GM18507 (cell line): ENCODE data around the gene GLIS1.

Source experiments
- DNase-seq: peaks from one replicate; pipeline ENCODE4 v3.0.0; 2011; ENCODE audit warnings: low read depth; ENCODE audit not compliant: insufficient read length; ENCODE audit errors: extremely low spot score
- FAIRE-seq: peaks from 2 replicates; lab custom pipeline; 2011; peaks lifted over from hg19 to GRCh38; lab: Jason Lieb, UNC

Gene GLIS1

GRCh38 chr1:53685272-53686051 lies 53.5 kb downstream of the GLIS1 start:
- FAIRE-seq, result no peak
- DNase-seq, result no peak

DNA sequence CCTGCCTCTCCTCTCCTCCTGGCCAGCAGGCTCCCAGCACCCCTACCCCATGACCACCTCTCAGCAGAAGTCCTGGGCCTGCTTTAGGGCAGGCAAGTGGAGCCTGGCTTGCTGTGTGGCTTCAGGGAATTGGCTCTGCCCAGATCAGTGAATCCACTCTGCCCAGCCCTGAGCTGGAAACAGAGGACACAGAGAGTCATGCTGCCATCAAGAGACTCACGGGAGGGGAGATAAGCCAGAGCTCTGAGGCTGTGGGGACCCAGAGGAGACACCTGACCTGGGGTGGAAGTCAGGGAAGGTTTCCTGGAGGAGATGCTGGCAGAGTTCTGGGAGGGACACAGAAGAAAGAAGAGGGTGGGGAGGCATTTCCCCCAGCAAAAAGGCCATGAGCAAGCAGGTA lies 54.2 kb downstream of the GLIS1 start:
- DNase-seq (no peak), FAIRE-seq (no peak)

DNA sequence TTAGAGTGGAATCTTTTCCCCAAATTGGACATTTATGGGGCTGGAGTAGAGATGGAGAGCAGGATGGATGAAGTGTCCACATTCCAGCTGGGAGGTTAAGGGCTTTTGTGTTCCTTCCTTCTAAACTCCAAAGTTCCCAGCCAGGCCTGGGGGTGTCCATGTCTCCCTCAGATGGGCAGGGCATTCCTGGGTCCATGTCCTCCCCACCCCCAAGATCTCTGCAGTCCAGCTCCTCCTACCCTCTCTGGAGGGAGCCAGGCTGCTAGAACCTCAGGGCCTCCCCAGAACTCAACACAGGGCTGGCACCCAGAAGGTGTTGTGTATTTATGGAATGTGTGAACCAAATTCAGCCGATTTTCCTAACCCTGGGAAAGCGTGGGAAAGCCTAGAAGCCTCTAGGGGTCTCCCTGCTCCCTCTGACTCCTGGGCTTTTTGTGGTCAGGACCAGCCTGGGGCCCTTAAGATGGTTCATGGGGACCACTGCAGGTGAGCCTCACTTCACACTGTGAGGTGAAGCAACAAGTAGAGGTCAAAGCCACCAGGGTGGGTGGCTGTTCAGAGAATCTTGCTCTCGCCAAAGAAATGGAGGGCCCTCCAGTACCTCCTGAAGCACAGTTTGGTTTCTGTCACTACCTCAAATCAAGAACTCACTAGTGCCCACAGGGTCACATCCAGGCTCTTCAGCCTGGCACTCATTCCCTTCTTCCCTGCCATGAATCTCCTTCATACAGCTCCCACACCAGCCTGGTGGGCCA lies 54.8 kb downstream of the GLIS1 start:
- DNase-seq, result no peak
- no peak for FAIRE-seq

DNA sequence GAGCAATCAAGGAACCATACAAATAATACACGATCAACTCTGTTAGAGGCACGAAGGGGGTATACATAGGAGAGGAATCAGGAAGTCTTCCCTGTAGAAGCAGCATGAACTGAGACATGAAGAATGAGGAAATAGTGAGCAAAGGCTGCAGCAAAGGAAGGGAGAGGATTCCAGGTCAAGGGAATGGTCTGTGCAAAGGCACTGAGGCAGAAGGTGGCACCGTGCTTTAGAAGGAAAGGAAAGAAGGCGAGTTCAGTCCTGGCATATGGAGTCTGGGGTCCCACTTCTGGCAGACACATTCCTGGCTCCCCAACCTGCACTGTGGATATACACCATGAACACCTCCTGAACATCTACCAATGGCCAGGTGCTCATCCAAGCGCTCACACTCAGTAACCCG lies 56.1 kb downstream of the GLIS1 start:
- DNase-seq (no peak), FAIRE-seq (no peak)

DNA sequence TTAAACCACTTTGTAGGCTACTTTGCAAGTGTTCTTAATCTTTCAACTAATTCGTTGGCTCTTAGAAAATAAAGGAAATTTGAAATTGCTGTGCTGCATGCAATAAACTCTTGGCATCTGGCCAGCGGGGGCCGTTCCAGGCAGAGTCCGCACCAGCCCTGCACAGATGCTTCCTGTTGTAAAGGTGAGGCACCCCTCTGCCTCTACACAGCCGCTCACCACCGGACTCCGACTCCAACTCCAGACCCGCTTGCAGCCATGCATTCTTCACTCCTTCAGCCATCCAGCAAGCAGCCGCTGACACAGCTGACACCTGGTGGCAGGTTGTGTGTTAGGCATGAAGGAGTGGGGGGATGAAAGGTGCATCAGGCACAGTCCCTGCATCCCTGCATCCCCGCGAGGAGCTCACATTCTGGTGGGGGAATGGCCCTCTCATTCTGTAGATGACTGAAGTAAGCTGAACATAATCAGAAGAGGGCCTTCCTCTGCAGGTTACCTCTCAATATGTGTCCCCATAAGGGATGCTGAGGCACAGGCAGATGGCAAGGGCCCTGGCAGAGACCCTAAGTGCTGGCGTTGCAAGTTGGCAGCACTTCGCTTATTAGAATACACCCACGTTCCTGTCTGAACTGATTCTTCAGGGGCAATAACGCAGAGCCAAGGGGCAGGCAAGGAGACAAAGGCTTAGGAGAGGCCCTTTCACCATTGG lies 56.8 kb downstream of the GLIS1 start:
- DNase-seq, result peak; percentile 22
- no peak for FAIRE-seq

GRCh38 chr1:53681351-53681976 lies 57.5 kb downstream of the GLIS1 start:
- DNase-seq (no peak), FAIRE-seq (no peak)

DNA sequence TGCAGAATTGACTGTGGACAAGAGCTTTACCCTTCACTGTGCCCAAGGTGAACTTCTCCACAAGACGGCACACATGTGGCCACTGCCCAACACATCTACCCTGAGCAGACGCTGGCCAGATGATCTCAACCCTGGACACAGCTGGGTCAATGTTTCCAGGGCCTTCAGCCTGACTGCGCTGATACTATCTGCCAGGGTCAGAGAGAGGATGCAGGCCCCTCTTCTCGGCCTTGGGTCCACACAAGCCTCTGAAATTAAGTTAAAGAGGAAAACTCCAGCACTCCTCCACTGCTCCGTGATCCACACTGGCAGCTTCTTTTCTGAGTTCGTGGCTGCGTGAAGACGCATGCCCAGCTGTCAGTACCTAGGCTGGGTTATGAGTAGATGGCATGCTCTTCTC lies 58.1 kb downstream of the GLIS1 start:
- FAIRE-seq, result no peak
- no peak for DNase-seq

DNA sequence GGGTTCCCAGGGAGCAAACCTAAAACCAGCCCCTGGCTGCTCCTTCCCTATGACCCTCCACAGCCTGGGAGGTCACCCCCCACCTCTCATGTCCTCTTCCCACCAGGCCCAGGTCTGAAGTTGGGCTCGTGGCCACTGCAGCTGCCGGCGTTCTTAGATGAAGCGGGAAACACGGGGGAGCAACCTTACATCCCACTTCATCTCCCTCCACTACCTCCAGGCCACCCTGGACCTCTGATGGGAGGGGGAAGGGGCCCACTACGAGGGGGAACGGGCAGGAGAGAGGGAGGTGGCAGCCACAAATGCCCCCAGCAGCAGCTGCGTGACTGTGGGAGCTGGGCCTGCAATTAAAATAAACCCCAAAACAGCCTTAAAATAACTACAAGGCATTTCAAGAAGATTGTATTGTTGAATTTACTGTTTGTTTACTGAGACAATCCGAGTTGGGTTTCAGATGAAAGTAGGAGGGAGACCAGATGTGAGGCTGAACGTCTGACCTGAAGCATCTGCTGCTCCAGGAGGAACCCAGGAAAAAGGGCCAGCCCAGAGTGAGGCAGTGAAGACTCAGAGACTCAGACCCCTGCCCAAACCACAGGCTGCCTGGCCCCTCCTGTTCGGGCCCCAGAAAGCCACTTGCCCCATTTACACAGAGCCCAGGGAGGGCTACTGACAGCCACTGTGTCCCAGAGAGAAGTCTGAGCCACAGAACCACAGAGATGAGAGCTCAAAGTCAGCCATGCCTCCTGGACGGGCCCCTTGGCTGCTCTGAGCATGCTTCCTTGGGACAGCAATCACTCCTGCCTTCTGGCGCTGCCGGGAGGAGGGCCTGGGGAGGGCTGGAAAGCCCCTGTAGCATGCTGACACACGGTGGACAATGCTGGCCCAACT lies 59.8 kb downstream of the GLIS1 start:
- no peak for FAIRE-seq
- no peak for DNase-seq

DNA sequence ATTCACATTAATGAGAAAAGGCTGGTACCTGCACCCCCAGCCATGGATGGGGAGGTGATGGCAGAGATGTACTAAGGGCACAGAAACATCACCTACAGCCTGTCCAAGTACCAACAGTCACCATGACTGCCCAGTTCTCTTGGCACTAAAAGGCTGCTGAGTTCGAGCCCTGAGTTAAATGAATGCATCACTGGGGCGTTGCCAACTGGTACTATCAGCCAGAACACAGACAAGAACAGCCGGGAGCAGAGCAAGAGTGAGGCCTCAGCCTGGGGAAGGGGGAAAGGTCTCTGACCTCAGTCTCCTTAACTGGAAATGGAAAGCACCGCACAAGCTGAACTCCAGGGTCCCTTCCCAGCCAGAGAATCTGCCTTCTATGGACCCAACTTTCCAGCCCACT lies 60.5 kb downstream of the GLIS1 start:
- DNase-seq, result no peak
- no peak for FAIRE-seq

DNA sequence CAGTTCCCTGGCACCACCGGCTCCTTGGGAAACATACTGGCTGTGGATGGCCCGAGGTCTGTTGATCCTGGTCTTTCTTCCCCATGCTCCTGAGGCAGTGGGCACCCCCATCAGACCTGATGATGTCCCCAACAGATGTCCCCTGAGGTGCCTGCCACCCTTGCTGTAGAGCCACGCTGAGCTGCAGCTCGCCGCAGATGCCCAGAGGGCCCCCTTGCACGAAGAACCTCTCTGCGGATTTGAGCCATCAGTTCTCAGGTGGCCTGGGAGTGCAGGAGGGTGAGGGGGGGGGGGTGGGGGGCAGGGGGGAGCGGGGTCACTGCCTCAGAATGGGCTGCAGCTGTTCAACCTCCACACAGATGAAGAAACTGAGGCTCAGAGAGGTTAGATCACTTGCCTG lies 60.9 kb downstream of the GLIS1 start:
- no peak for FAIRE-seq
- no peak for DNase-seq

- FAIRE-seq, result no peak
Measured at GRCh38 chr1:53677486-53677885, 61.5 kb downstream of the GLIS1 start.

DNA sequence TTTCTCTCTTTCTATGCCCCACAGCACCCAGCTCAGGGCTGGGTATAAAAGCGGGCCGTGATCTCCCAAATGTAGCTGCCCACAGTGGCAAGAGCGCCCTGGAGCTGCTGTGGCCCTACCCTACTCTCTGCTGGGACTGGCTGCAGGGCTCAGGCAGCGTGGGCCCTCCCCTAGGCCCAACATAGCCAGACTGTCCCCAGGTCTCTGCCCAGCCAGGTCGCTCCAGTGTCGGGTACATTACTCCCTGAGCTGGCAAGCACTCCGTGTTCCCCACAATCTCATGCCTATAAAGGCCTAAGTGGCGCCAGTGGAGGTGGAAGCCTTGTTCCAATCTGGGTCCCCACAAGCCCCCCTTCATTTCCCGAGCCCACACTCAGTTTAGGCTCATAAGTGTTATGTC lies 66.2 kb downstream of the GLIS1 start:
- no peak for FAIRE-seq
- no peak for DNase-seq

More at GRCh38 chr1:53677486-53677885, 61.5 kb downstream of the GLIS1 start:
- DNase-seq, result no peak

DNA sequence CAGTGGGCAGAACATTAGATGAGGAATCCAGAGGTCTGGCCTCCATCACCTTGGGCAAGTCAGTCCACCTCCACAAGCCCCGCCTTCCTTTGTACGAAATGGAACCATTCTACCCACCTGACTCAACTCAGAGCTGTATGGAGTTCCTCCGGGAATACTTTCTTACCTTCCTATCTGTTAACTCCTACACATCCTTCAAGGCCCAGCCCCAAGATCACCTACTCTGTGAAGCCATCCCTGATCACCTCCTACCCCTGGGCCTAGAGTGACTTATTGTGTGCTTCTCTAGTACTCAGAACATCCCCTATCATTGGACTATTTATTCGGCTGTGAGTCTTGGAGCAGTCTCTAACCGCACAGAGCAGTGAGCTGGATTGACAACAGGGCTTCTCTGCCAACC lies 66.7 kb downstream of the GLIS1 start:
- no peak for FAIRE-seq
- no peak for DNase-seq

GRCh38 chr1:53669621-53670191 lies 69.3 kb downstream of the GLIS1 start:
- DNase-seq (no peak), FAIRE-seq (no peak)

DNA sequence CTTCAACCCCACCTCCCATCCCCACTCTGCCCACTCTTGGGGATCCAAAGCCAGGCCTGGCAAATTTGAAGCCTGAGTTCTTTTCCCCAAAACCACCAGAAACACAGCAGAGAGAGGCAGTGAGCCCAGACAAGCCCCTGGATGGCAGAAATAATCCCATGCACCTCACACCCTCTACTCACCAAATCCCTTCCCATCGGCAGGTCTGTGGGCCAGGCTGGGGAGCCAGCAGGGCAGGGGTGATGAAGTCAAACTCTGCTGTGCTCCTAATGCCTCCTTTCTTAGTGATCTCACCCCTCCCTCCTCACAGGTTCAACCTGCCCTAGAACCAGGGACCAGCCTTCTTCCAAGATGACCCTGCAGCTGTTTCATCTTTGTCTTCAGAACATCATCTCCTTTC lies 72.4 kb downstream of the GLIS1 start:
- DNase-seq (no peak), FAIRE-seq (no peak)

DNA sequence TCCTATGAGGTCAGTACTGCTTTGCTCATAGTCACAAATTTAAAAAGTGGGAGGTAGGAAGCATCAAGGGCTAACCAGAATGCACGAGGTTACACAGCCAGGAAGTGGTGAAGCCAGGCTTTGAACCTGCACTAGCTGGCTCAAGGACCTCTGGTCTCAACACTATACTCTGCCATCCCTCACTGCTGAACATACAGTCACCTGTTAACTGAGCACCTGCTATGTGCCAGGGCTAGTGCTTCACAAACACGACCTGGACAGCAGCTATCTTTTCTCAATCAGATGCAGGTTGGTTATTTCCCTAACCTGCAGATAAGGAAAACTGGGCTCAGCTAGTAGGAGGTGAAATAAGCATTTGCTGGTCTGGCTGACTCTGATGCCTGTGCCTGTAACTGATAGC lies 73.0 kb downstream of the GLIS1 start:
- FAIRE-seq (no peak), DNase-seq (no peak)

GRCh38 chr1:53663529-53664300 lies 75.2 kb downstream of the GLIS1 start:
- FAIRE-seq (no peak), DNase-seq (no peak)

GRCh38 chr1:53662951-53663350 lies 76.0 kb downstream of the GLIS1 start:
- DNase-seq, result no peak
- FAIRE-seq, result no peak
